Raji (cell line): ENCODE results near the gene NCOA6.

Source experiments
- POLR2A ChIP-seq: IDR thresholded peaks from 2 replicates; pipeline ENCODE4 v1.6.1; 2011; ENCODE audit warnings: low read depth, low read length, control low read depth; ENCODE audit not compliant: insufficient read depth

NCOA6 gene

GRCh38 chr20:34676642-34677373 is 148.6 kb downstream of the NCOA6 start, which contains the start of gene PIGU:
TSS of gene PIGU (minus strand) at chr20:34677092. CDS start at chr20:34677085, 7 bp downstream.
- peak; percentile 85 for TF ChIP-seq POLR2A

DNA sequence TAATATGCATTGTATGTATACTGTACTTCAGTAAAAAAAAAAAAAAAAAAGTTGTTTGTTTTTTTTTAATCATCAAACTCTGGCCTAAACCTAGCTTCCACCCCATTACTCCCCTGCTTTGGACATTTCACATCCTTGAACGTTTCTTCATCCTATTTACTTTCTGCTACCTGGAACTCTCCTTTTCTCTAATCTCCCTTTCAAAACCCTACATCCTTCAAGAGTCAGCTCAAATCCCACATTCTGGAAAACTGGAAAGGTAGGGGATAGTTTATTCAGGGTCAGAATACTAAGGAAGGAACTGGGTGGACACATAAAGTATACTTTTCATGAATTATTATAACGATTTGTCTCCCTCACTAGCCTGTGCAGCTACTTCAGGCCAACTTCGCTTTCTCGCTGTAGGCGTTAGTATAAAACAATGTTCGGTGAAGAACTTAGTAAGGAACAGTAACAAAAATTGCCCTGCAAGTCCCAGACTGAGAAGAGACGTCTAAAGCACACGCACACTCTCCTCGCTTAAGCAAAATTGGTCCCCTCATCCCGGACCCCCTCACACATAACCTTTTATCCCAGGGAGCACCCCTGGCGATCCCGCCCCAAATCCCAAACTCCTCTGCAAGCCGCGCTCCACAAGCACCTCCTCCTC is 149.3 kb downstream of the NCOA6 start:
- TF ChIP-seq POLR2A, result no peak

GRCh38 chr20:34675561-34675960 is 149.9 kb downstream of the NCOA6 start:
- no peak for TF ChIP-seq POLR2A

- TF ChIP-seq POLR2A, result no peak
Measured at GRCh38 chr20:34673412-34673811, 152.0 kb downstream of the NCOA6 start.

DNA sequence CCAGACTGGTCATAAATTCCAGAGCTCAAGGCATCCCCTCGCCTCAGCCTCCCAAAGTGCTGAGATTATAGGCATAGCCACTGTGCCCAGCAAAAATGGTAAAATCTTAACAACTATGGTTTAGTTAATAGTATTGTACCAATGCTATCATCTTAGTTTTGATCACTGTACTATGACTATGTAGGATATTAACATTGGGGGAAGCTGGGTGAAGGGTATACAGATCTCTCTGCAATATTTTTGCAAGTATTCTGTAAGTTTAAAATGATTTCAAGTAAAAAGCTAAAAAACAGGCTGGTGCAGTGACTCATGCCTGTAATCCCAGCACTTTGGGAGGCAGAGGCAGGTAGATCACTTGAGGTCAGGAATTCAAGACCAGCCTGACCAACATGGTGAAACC is 156.4 kb downstream of the NCOA6 start:
- TF ChIP-seq POLR2A, result no peak
